Heart left ventricle (tissue), 16 donors: ENCODE data around the gene TMBIM6. TPM values are rescaled to one million over a fixed set of nuclear protein-coding genes. Genes with fewer than 3 reads are reported as not detected.
A peak's percentile ranks its signal among the peaks of the same experiment; 100 is the strongest.
"Not testable (repeated sequence)": the region's sequence is repeated elsewhere in the genome, so short reads cannot be mapped to it uniquely, and the experiment has no call there.

ENCODE experiments used
- ATAC-seq, 4 donors: fragments of 200-7000 bp; cut with Tn5 transposase; one replicate each; pipeline ENCODE4 v1.9.1; 2020 to 2022; ENCODE audit warnings: moderate library complexity in 4 of 4, mild to moderate bottlenecking in 3 of 4, moderate number of reproducible peaks in 1 of 4
- DNase-seq, 5 donors: peaks; one replicate each; pipeline ENCODE4 v3.0.0-alpha.2; 2020
- H3K27ac ChIP-seq, 12 donors: fragments of 200-600 bp; sonication (generic) in 4 of 12; one replicate each; pipeline versions ENCODE4 v1.5.0 to v1.8.0; 2016 to 2022; ENCODE audit warnings: mild to moderate bottlenecking in 2 of 12
- H3K27me3 ChIP-seq, 9 donors: fragments of 200-600 bp; sonication (generic) in 2 of 9; one replicate each; pipeline versions ENCODE4 v1.5.1 to v1.8.0; 2016 to 2022; ENCODE audit warnings: mild to moderate bottlenecking in 3 of 9
- H3K36me3 ChIP-seq, 9 donors: fragments of 200-600 bp; sonication (generic) in 2 of 9; one replicate each; pipeline versions ENCODE4 v1.5.0 to v1.8.0; 2018 to 2022; ENCODE audit warnings: mild to moderate bottlenecking in 2 of 9
- H3K4me1 ChIP-seq, 12 donors: fragments of 200-600 bp; sonication (generic) in 4 of 12; one replicate each; pipeline versions ENCODE4 v1.5.0 to v1.8.0; 2016 to 2022; ENCODE audit warnings: mild to moderate bottlenecking in 3 of 12
- H3K4me3 ChIP-seq, 12 donors: fragments of 200-600 bp; sonication (generic) in 4 of 12; one replicate each; pipeline versions ENCODE4 v1.5.0 to v1.8.0; 2017 to 2022; ENCODE audit warnings: mild to moderate bottlenecking in 9 of 12, moderate library complexity in 4 of 12
- H3K9me3 ChIP-seq, 12 donors: fragments of 200-600 bp; sonication (generic) in 4 of 12; one replicate each; pipeline versions ENCODE4 v1.5.0 to v1.8.0; 2016 to 2022; ENCODE audit warnings: mild to moderate bottlenecking in 1 of 12
- CTCF ChIP-seq, 12 donors: fragments of 200-600 bp; sonication (generic) in 4 of 12; IDR thresholded peaks; one replicate each; pipeline versions ENCODE4 v1.5.0 to v1.8.0; 2018 to 2022; ENCODE audit warnings: antibody characterized with exemption in 12 of 12, mild to moderate bottlenecking in 5 of 12
- POLR2A ChIP-seq, 2 donors: fragments of 450-650 bp; IDR thresholded peaks; one replicate each; pipeline ENCODE4 v1.6.1; 2017; ENCODE audit warnings: antibody characterized with exemption in 2 of 2, mild to moderate bottlenecking in 2 of 2, moderate library complexity in 2 of 2
- WGBS, 4 donors: extraction: QIAGEN DNeasy Blood & Tissue Kit in 2 of 4; methylation state at CpG; one replicate each; pipeline versions ENCODE4 v1.1.5 to v1.1.7; 2013 to 2018; 5-methylcytosine and 5-hydroxymethylcytosine counted together
- intact Hi-C, 10 donors: fragments of 100-400 bp; cut with DNase I; formaldehyde crosslinking; loops; one replicate each; pipeline versions ENCODE4 v1.11.1 to v1.14.2; 2022
- polyA plus RNA-seq, 2 donors: library from polyadenylated mRNA; stranded (reverse); fragments of 200-250 nt; gene quantifications; one replicate each; pipeline ENCODE4 v1.2.3, GENCODE V29; 2013
- total RNA-seq, 9 donors: library from RNA; depleted of rRNA in 2 of 9; stranded (reverse); fragments of >200 nt in 2 of 9; fragmentation: NEBNext Ultra II Directional in 3 of 9; extraction: Animal tissue kit (Norgen Biotek cat#: 25700) in 3 of 9; gene quantifications; one replicate each; pipeline versions ENCODE4 v1.1.0 to v1.2.4, GENCODE V29; 2016 to 2023
- donor health status: ischemic (EF 13 %, LVEDD 7.1; RV severe dilation, severe dysfunction).
- donor health status: healthy with polysubstance abuse.
- donor health status: DM: no; HTN: yes; CAD: no.
- donor health status: DM: no; HTN: no; CAD: no.
- donor health status: ischemic (EF 25% LVEDD 6.9; RV normal size, moderate dysfunction).
- donor health status: ischemic (EF 25% LVEDD 5.7; RV mildly dilated, moderate dysfunction).
- donor health status: healthy.
- donor health status: DM: yes; HTN: yes; CAD: no.
- donor health status: ischemic (EF 35%, LVEDD 5.7; RV mildly dilated, moderate dysfunction).
- donor health status: nonischemic (EF 11% LVEDD 7.7; RV severe dilation, severe dysfunction).
- donor health status: DM: yes; HTN: yes; CAD: no.
- donor health status: PGD.
- donor health status: ischemic (EF 29% LVEDD 5.4; RV normal size, mild dysfunction).
- donor health status: nonischemic (EF 23%, LVEDD 6.1; RV moderate dilation, normal function).

The TMBIM6 gene
- total and polyA plus RNA-seq, 11 donors: 105 to 376 (median 252) TPM

- ATAC-seq: no peak
- WGBS, 4 donors: 85 to 97% (median 96%) methylated on average over 3 of the region's 3 CpGs
- Histone ChIP-seq H3K27me3 (peaks cover 0 to 9% (median 0%) of the 10 kb centered on the region in 9 donors), H3K4me3 (no peak overlapping the region), H3K4me1 (peaks cover 0 to 30% (median 18%) of the 10 kb centered on the region in 12 donors), H3K9me3 (no peaks in the 10 kb centered on the region), H3K36me3 (no peaks in the 10 kb centered on the region), H3K27ac (no peak overlapping the region)
- TF ChIP-seq POLR2A (IDR thresholded peaks at IDR 0.05) (no peak), CTCF (IDR thresholded peaks at IDR 0.05) (no peak)
- intact Hi-C loops: loop anchor here in 6 of 10 donors (1.0 to 5.0 kb wide), 5 partner anchors 37 to 352 kb away; no protein-coding TSS in a partner anchor
- no peak for DNase-seq
Measured at GRCh38 chr12:49708851-49709250, 32.5 kb upstream of the TMBIM6 start.

- ATAC-seq, intact Hi-C loops, H3K4me1 ChIP-seq, H3K9me3 ChIP-seq, H3K27ac ChIP-seq, H3K4me3 ChIP-seq, DNase-seq, H3K36me3 ChIP-seq: not testable (repeated sequence)
- H3K27me3 ChIP-seq: peaks cover 0 to 17% (median 0%) of the 10 kb centered on the region in 9 donors
- whole genome bisulfite sequencing, 4 donors: 91 to 99% (median 95%) methylated on average over 3 of the region's 3 CpGs
Measured at GRCh38 chr12:49713952-49714351, 27.4 kb upstream of the TMBIM6 start.

- DNase-seq: no peak
- H3K4me3 ChIP-seq: no peak overlapping the region
- 66 to 70% (median 67%) methylated on average over 2 of the region's 2 CpGs for WGBS, 4 donors
- intact Hi-C loops: no loop called here
- TF ChIP-seq CTCF (IDR thresholded peaks at IDR 0.05): no peak
- no peak for TF ChIP-seq POLR2A (IDR thresholded peaks at IDR 0.05)
- no peaks in the 10 kb centered on the region for H3K36me3 ChIP-seq
- no peak overlapping the region for H3K27ac ChIP-seq
- peaks cover 0 to 17% (median 0%) of the 10 kb centered on the region in 9 donors for H3K27me3 ChIP-seq
- no peaks in the 10 kb centered on the region for H3K4me1 ChIP-seq
- no peaks in the 10 kb centered on the region for H3K9me3 ChIP-seq
- ATAC-seq: no peak
Measured at GRCh38 chr12:49716553-49716952, 24.8 kb upstream of the TMBIM6 start.

- 87 to 98% (median 92%) methylated on average over 3 of the region's 3 CpGs for WGBS, 4 donors
- H3K36me3 ChIP-seq, H3K9me3 ChIP-seq, H3K4me3 ChIP-seq, H3K4me1 ChIP-seq, DNase-seq, intact Hi-C loops, H3K27ac ChIP-seq, ATAC-seq: not testable (repeated sequence)
- H3K27me3 ChIP-seq: peaks cover 0 to 17% (median 0%) of the 10 kb centered on the region in 9 donors
Measured at GRCh38 chr12:49717800-49718199, 23.6 kb upstream of the TMBIM6 start.

- 29 to 45% (median 34%) methylated on average over 1 of the region's 1 CpG for WGBS, 4 donors
- peak in 1 of 12 donors; percentile 16 for TF ChIP-seq CTCF (IDR thresholded peaks at IDR 0.05)
- TF ChIP-seq POLR2A (IDR thresholded peaks at IDR 0.05): no peak
- H3K4me1 ChIP-seq: no peaks in the 10 kb centered on the region
Measured at GRCh38 chr12:49720214-49720613, 21.1 kb upstream of the TMBIM6 start.

GRCh38 chr12:49721355-49721754 lies 20.0 kb upstream of the TMBIM6 start:
- H3K27ac ChIP-seq, DNase-seq, ATAC-seq, H3K36me3 ChIP-seq, H3K9me3 ChIP-seq, H3K4me3 ChIP-seq, H3K4me1 ChIP-seq, intact Hi-C loops: not testable (repeated sequence)
- peaks cover 0 to 11% (median 0%) of the 10 kb centered on the region in 9 donors for H3K27me3 ChIP-seq
- 82 to 89% (median 85%) methylated on average over 3 of the region's 3 CpGs for WGBS, 4 donors

More at GRCh38 chr12:49720214-49720613, 21.1 kb upstream of the TMBIM6 start:
- no peak overlapping the region for H3K27ac ChIP-seq
- peaks cover 0 to 14% (median 0%) of the 10 kb centered on the region in 9 donors for H3K27me3 ChIP-seq
- no peak overlapping the region for H3K4me3 ChIP-seq
- intact Hi-C loops: no loop called here
- no peaks in the 10 kb centered on the region for H3K36me3 ChIP-seq
- DNase-seq (no peak), ATAC-seq (no peak)
- H3K9me3 ChIP-seq: no peaks in the 10 kb centered on the region
